Measurements from ENCODE around the gene USHBP1. TPM values are rescaled to one million over a fixed set of nuclear protein-coding genes. Genes with fewer than 3 reads are reported as not detected.

USHBP1 gene
- total and polyA plus RNA-seq, 2 of the 4 experiments (the other 2 are of a cell fraction), result not detected

- H3K27me3 ChIP-seq (ENCODE audit: control insufficient read depth, insufficient read depth, low read length), result no peaks in the 10 kb centered on the region
- no peak overlapping the region; the same call in 1 of the 2 replicates for H3K56ac ChIP-seq (ENCODE audit: extremely low read depth, insufficient read depth, low read length)
- dilution Hi-C loops (cut with HindIII; ENCODE audit: low sequenced_read_pairs, unreplicated experiment), result no loop called here
- in situ Hi-C loops (cut with MboI; ENCODE audit: low sequenced_read_pairs), result no loop called here
- peaks cover 0 to 21% of the 10 kb centered on the region in 2 experiments; a peak in 3 of 4 replicates for H3K79me1 ChIP-seq (ENCODE audit: low read depth in 1 of 2, low read length in 2 of 2)
- peak; percentile 94 for ATAC-seq (ENCODE audit: low read depth)
- peak; percentile 82 for DNase-seq
- BruUV-seq (replicated peaks), result no TSS peak
- peak overlapping the region; percentile 73 for H3K14ac ChIP-seq (replicated peaks; ENCODE audit: low read depth, low read length)
- H3K4ac ChIP-seq (ENCODE audit: low read depth, low read length), result peak overlapping the region; percentile 74
- peak; percentile 63 for TF ChIP-seq SMC3 (IDR thresholded peaks at IDR 0.05; ENCODE audit: low read depth, low read length)
- no peak; the same call in 1 of the 2 replicates for TF ChIP-seq POLR2A (IDR thresholded peaks at IDR 0.05; ENCODE audit: low read depth, low read length)
- TF ChIP-seq MAFK (IDR thresholded peaks at IDR 0.05; ENCODE audit: low read depth, low read length), result no peak
- TF ChIP-seq RAD21 (IDR thresholded peaks at IDR 0.05; ENCODE audit: low read length), result peak; percentile 84
- TF ChIP-seq RFX5 (IDR thresholded peaks at IDR 0.05; ENCODE audit: low read depth, low read length), result no peak
- TF ChIP-seq FOS (IDR thresholded peaks at IDR 0.05; ENCODE audit: low read depth, low read length), result no peak
- TF ChIP-seq NFE2L2 (IDR thresholded peaks at IDR 0.05; ENCODE audit: low read depth, low read length), result no peak
- no peak for TF ChIP-seq USF2 (IDR thresholded peaks at IDR 0.05; ENCODE audit: low read depth, low read length)
- TF ChIP-seq CEBPB (IDR thresholded peaks at IDR 0.05; ENCODE audit: low read depth, low read length), result no peak
- peak; percentile 71; the same call in 1 of the 2 replicates for TF ChIP-seq MXI1 (IDR thresholded peaks at IDR 0.05; ENCODE audit: borderline replicate concordance, low read depth, low read length)
- TF ChIP-seq MAZ (IDR thresholded peaks at IDR 0.05; ENCODE audit: borderline replicate concordance, low read depth, low read length), result peak; percentile 52; the same call in 1 of the 2 replicates
- no peak for TF ChIP-seq RCOR1 (IDR thresholded peaks at IDR 0.05; ENCODE audit: insufficient replicate concordance, low read length)
- TF ChIP-seq BHLHE40 (IDR thresholded peaks at IDR 0.05; ENCODE audit: low read depth, low read length), result no peak
- TF ChIP-seq CHD1 (IDR thresholded peaks at IDR 0.05; ENCODE audit: low read depth, low read length), result no peak
- peak; percentile 82 for TF ChIP-seq CTCF (conservative IDR thresholded peaks at IDR 0.05; ENCODE audit: low read depth, low read length)
- H2AK5ac ChIP-seq (ENCODE audit: low read depth, low read length), result peak overlapping the region; percentile 75; the same call in 1 of the 2 replicates
- no peak overlapping the region for H2BK15ac ChIP-seq (ENCODE audit: low read depth, low read length)
- H3K27ac ChIP-seq (ENCODE audit: insufficient read depth, low read length), result peak overlapping the region; percentile 93
- H3K36me3 ChIP-seq (ENCODE audit: control insufficient read depth, insufficient read depth, low read length), result peaks cover 5% of the 10 kb centered on the region; the same call in 1 of the 2 replicates
- H3K9me3 ChIP-seq (ENCODE audit: control insufficient read depth, insufficient read depth, low read length), result no peaks in the 10 kb centered on the region
- H2BK20ac ChIP-seq (ENCODE audit: low read depth, low read length), result no peak overlapping the region
- POLR2A ChIA-PET (ENCODE audit: unreplicated experiment), result interaction anchor here (0.6 kb wide), 1 partner anchor 72 kb away, joined by 3 read pairs; no protein-coding TSS in a partner anchor
- H4K20me1 ChIP-seq (ENCODE audit: insufficient read depth, low read length), result 0 out of 2 replicates have a peak, but pooled peaks cover 3% of the 10 kb centered on the region
- H4K91ac ChIP-seq (ENCODE audit: insufficient read depth, low read depth, low read length), result peak overlapping the region; percentile 51
- H3K9ac ChIP-seq (ENCODE audit: low read depth, low read length), result peak overlapping the region; percentile 72
- intact Hi-C loops (cut with micrococcal nuclease), result loop anchor here (1.0 to 2.0 kb wide), 2 partner anchors 11 to 94 kb away; partner anchors contain the start of gene ABHD8
- H3K18ac ChIP-seq (ENCODE audit: low read depth, low read length), result peak overlapping the region; percentile 39; the same call in 1 of the 2 replicates
- peak overlapping the region; percentile 44 for H3K4me3 ChIP-seq (ENCODE audit: insufficient read depth, low read depth, low read length)
- no peak overlapping the region; the same call in 1 of the 2 replicates for H3K23ac ChIP-seq (ENCODE audit: low read depth, low read length)
- peaks cover 4% of the 10 kb centered on the region for H3K9me1 ChIP-seq (ENCODE audit: insufficient read depth, low read length)
- H2AK9ac ChIP-seq (replicated peaks; ENCODE audit: low read depth, low read length, poor library complexity), result peak overlapping the region; percentile 97
- H2AFZ ChIP-seq (replicated peaks; ENCODE audit: low read length, poor library complexity), result peak overlapping the region; percentile 91
- CTCF ChIA-PET, result interaction anchor here (0.5 to 1.2 kb wide), 4 partner anchors 13 to 529 kb away, joined by 3 to 4 read pairs (median 3); partner anchors contain the start of gene MRPL34
- H2BK120ac ChIP-seq (ENCODE audit: low read depth, low read length), result no peak overlapping the region
- peak overlapping the region; percentile 57 for H2BK5ac ChIP-seq (ENCODE audit: low read depth, low read length, poor library complexity, severe bottlenecking)
- WGBS, 2 experiments (ENCODE audit: extremely low coverage in 2 of 2, insufficient read length in 1 of 2), result 0% methylated on average over 13 of the region's 46 CpGs; no CpG with 5 or more reads in 1 of the 2 experiments
- H4K8ac ChIP-seq (ENCODE audit: low read depth in 2 of 2, low read length in 2 of 2), result peak overlapping the region; percentile 91 to 95
- H4K5ac ChIP-seq (ENCODE audit: low read depth, low read length), result peak overlapping the region; percentile 89
- peaks cover 2% of the 10 kb centered on the region; the same call in 1 of the 2 replicates for H3K4me1 ChIP-seq (ENCODE audit: control insufficient read depth, insufficient read depth, low read length)
- H3K4me2 ChIP-seq (ENCODE audit: low read depth, low read length), result peak overlapping the region; percentile 90
These were observed 27.9 kb upstream of the USHBP1 start for GRCh38 chr19:17292301-17293074.
